Myocyte (in vitro differentiated cells): Measurements from ENCODE around the gene AGL. TPM values are rescaled to one million over a fixed set of nuclear protein-coding genes. Genes with fewer than 3 reads are reported as not detected.
"Not testable (repeated sequence)": the region's sequence is repeated elsewhere in the genome, so short reads cannot be mapped to it uniquely, and the experiment has no call there.

ENCODE experiments used
- DNase-seq: peaks from one replicate; pipeline ENCODE4 v3.0.0-alpha.2; 2012; ENCODE audit warnings: low read depth
- polyA plus RNA-seq: library from polyadenylated mRNA; unstranded; fragments of >200 nt; gene quantifications from one replicate; pipeline ENCODE4 v1.2.1, GENCODE V29; 2012; ENCODE audit warnings: missing spikeins
- total RNA-seq: library from RNA; depleted of rRNA; stranded (reverse); fragments of >200 nt; gene quantifications from 2 replicates; pipeline ENCODE4 v1.2.3, GENCODE V29; 2014

AGL gene
- total RNA-seq, result 30.3 and 82.8 TPM in 2 replicates
- 3.6 TPM for polyA plus RNA-seq

DNA sequence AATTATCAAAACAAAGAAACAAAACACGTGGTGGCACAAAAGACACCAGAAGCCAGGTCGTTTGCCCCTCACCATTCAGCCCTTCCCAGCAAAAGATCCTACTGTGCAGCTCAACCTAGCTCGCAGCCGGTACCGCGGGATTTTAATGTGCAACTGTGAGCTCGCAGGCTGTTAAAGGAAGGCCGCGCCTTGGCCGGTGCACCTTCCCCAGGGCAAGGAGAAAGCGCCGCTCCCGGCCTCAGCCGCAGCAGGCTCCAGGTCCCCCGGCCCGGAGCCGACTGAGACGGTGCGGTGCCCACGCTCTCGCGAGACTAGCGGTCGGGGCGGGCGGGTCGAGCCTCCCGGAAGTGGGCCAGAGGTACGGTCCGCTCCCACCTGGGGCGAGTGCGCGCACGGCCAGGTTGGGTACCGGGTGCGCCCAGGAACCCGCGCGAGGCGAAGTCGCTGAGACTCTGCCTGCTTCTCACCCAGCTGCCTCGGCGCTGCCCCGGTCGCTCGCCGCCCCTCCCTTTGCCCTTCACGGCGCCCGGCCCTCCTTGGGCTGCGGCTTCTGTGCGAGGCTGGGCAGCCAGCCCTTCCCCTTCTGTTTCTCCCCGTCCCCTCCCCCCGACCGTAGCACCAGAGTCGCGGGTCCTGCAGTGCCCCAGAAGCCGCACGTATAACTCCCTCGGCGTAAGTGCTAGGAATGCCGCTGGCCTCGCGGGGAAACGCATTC lies at the start of gene AGL:
TSS of gene AGL (plus strand) at position 618 of the 715 bp plus-strand sequence. CDS start 682 bp downstream, outside the sequence.
- DNase-seq, result peak; percentile 79

DNA sequence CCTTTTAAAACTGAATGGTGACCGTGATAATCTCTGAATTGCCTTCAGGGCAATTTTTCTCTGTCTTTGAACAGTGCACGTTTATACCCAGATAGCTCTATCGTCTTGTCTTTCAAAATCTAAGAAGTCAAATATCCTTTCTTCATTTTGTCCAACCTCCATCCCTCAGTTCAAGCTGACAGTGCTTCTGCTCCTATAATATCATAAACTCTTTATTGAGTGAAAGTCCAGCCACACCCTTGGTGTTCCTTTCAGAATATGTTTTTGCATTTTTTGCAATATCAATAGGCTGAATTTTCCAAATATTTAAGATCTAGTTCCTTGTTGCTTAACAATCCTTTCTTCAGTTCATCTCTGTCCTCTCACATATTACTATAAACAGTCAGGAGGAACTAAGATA lies 48.6 kb upstream of the AGL start:
- no peak for DNase-seq

DNA sequence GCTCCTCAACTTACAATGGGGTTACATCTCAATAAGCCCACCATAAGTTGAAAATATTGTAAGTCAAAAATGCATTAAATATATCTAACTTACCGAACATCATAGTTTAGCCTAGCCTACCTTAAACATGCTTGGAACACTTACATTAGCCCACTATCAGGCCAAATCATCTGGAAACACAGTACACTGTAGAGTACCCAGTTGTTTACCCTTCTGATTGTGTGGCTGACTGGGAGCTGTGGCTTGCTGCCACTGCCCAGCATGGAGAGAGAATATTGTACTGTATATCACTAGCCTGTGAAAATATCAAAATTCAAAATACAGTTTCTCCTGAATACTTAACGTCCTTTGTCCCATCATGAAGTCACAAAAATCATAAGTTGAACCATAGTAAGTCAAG lies 43.3 kb upstream of the AGL start:
- DNase-seq, result no peak

DNA sequence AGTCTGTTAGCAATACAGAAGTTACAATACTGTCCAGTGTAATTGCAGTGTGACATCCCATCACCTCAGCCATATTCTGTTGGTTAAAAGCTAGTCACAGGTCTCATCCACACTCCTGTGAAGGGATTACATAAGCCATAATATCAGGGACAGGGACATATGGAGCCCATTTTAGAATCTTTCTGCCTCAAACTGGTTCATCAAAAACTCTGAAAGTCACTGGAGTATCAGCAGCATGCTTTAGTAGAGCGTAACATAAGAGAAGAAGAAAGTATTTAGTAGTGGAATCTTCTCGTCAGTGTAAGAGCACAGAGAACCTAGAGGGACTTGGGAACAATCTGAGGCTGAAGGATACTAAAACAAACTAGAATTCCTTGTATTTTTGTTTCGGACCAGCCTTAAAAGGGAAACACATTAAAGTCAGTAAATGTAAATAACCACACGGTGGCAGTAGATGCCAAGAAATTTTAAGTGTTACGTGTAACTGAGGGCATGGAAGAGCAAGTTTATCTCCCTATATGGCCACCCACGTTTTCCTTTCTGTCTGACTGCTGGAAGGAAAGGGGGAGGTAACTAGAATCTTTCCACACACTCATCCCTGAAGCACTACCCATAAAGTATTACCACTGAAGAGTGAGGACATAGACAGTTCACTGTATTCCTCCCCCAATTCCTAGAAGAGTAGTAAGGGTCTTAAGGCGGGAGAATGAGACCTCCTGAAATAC lies 41.6 kb upstream of the AGL start:
- DNase-seq, result peak; percentile 87

DNA sequence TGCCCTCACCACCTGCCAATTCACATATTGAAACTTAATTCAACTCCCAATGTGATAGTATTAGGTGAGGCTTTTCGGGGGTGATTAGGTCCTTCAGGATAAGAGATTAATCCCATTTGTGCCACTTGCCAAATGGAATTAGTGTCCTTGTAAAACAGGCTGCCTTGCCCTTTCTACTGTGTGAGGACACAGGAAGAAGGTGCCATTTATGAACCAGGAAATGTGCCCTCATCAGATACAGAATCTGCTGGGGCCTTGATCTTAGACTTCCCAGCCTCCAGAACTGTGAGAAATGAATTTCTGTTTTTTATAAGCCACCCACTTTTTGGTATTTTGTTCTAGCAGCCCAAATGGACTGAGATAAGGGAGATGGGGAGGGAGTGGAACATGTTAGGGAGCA lies 39.1 kb upstream of the AGL start:
- DNase-seq, result no peak

DNA sequence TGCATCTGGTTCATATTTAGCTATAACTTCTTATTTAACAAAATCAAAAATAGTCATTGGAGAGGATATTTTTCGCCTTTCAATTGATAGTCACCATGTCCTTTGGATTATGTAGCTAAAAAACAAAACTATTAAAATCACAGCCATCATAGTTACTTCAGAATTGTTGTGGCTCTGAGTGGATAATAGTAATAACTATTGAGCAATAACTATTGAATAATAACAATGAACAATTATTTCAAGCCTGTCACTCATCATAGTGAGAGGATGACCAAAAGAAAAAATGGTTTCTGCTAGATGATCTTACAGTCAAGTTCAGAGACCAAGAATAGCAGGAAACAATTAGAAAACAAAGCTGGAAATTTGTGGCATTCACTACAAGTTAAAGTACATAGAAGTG lies 38.4 kb upstream of the AGL start:
- DNase-seq, result no peak

DNA sequence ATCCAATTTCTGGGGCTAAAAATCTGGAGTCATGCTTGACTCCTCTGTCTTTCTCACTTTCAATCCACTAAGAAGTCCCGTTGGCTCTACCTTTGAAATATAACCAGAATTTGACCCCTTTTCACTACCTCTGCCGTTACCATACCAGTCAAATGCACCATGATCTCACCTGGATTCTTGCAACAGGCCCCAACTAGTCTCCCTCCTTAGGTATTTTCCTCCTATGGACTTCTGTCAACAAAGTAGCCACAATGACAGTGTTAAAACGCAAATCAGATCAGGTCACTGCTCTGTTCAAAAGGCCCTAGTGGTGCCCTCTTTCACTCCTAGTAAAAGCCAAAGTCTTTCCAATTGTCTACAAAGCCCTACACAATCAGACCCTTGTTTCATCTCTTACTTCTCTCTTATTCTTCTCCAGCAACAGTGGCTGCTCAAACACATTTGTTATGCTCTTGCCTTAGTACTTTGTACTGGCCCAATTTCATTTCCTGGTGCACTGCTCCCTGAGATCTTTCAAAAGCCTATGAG lies 35.7 kb upstream of the AGL start:
- DNase-seq, result no peak

DNA sequence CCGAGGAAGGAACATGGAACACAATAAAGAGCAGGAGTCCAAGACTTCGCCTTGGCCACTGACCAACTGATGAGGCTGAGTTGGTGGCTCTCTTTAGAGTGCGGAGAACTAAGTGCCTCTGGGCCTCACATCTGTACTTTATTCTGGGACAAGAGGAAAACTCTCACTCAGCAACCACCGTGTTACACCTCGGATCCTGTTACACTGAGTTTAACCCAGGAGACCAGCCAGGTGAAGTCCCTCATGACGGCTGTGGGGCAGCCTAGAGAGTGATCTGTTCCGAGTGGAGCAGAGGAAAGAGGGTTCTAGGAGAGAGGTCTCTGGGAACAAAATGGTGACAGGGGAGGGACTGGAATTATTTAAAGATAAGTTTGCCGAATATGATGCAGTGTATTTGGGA lies 33.5 kb upstream of the AGL start:
- DNase-seq, result no peak

DNA sequence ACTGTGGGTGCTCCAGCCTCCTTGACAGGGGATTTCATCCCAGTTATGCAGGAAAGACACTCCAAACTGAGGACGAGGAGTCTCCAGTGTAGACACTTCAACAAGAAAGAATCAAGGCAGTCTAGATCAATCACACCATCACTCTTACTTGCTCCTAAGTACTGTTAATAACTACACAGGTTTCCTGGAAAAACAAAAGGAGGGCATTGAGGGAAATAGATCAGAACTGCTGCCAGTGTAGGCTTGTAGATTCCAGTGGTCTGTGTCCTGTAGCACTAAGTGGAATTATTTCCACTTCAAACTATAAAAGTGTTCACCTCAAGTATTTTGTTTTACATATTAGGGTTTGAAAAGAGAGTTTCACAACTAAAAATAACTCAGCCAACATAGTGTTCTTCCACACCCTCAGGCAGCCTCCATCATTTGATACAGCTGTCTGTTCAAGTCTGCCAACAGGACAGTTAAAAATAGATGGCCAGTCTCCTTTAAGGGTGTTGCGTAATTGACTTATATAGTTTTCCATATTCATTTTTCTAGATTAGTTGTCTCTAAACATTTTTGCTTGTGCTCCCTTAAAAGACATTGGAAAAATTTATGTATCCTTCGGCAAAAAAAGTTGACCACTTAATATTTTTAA lies 32.0 kb upstream of the AGL start:
- DNase-seq, result peak; percentile 87

DNA sequence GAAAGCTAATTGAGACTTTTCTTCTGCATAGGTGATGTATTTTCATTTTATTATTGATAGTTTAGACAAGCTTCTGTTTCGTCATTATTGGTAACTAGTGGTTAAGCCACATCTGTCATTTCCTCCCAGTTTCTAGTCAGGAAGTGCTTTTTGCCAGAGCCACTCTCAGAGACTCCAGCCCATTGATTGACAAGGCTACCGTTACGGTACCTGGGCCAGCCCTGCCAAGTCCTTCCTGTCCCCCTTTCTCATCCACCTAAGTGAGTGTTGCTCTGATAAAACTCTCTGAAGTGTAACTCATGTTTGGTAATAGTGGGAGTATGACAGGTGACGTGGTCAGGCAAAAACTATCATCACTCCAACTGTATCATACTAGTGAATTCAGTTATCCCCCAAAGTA lies 29.6 kb upstream of the AGL start:
- DNase-seq, result no peak

DNA sequence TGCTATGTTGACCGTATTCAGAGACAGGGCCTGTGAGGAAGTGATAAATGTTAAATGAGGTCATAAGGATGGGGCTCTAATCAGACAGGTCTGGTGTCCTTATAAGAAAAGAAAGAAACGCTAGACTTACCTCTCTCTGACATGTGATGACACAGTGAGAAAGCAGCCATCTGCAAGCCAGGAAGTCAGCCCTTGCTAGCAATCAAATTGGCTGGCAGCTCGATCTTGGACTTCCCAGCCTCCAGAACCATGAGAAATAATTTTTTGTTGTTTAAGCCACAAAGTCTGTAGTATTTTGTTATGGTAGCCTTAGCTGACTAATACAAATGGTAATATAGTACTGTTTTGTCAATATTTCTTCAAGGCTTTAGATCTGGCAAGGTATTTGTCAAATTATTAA lies 25.1 kb upstream of the AGL start:
- DNase-seq, result no peak

DNA sequence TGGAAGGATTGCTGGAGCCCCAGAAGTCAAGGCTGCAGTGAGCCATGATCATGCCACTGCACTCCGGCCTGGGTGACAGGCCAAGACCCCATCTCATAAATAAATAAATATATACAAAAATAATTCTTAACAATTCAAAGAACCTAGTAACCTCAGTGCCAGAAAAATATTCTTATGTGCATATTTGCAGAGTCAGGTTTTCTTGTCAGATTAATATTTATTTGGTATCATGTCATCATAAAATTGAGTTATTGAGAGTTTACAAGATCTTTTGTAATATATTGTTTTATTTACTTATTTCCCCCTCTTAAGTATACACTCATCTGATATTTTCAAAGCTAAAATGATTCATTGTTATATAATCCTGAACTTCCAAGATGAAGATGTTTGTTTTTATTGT lies 24.5 kb upstream of the AGL start:
- no peak for DNase-seq

DNA sequence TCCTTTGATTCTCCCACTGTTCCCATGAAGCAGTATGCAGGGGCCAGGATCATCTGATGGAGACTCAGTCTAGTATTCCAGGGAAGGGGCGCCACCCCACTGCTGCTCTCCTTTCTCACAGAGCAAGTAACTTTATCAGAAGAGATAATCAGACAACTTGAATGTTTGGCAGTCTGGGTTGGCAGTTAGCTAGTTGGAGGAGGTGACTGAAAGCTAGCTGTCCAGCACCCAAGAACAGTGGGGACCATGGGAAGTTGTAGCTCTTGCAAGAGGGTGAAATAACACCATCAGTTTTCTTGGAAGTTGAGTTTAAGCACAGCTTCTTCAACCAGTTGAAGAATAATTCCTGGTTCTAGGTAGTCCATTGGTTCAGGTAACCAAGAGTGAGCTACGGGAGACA lies 22.2 kb upstream of the AGL start:
- DNase-seq, result no peak

DNA sequence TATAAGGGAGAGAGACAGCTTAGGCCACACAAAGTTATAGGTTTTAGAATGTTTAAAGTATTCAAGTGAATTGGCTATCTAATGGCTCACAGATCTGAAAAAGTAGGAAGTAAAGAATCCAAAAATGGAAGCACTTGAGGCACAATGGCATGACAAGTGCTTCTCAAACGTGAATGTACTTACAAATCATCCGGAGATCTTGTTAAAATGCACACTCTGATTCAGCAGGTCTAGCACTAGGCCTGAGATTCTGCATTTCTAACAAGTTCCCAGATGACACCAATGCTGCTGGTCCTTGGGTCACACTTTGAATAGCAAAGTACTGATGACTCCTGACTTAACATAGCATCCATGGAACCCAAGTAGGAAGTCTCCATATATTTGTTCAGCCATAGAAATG lies 20.9 kb upstream of the AGL start:
- DNase-seq, result no peak

DNA sequence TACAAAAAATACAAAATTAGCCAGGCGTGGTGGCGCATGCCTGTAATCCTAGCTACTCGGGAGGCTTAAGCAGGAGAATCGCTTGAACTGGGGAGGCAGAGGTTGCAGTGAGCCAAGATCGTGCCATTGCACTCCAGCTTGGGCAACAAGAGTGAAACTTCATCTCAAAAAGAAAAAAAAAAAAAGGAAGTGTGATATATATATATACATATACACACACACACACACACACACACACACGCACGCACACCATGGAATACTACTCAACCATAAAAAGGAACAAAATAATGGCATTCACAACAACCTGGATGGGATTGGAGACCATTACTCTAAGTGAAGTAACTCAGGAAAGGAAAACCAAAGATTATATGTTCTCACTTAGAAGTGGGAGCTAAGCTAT lies 16.2 kb upstream of the AGL start:
- DNase-seq, result not testable (repeated sequence)

DNA sequence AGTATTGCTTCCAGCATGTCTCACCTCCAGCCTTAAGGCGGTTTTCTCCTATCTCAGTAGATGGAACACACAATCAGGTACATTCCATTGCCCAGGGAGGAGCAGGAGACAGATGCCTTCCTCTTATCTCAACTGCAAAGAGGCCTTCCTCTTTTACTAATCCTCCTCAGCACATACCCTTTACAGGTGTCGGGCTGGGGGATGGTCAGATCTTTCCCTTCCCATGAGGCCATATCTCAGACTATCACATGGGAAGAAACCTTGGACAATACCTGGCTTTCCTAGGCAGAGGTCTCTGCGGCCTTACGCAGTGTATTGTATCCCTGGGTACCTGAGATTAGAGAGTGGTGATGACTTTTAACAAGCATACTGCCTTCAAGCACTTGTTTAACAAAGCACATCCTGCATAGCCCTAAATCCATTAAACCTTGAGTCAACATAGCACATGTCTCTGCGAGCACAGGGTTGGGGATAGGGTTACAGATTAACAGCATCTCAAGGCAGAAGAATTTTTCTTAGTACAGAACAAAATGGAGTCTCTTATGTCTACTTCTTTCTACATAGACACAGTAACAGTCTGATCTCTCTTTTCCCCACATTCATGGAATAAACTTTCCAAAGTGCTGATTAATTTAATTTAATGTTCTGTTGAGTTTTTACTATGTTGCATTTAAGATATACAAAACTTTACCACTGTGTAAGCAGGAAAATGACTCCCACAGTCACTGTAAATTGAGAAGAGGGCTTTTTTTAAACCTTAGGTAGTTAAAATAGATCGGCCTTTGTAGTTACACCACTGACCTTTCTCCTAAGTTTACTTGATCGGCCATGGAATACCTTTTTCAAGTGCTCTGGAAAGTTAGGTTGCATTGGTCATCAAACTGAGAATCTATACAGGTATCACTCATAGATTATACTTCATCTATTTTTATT lies 13.7 kb upstream of the AGL start:
- DNase-seq, result not testable (repeated sequence)

DNA sequence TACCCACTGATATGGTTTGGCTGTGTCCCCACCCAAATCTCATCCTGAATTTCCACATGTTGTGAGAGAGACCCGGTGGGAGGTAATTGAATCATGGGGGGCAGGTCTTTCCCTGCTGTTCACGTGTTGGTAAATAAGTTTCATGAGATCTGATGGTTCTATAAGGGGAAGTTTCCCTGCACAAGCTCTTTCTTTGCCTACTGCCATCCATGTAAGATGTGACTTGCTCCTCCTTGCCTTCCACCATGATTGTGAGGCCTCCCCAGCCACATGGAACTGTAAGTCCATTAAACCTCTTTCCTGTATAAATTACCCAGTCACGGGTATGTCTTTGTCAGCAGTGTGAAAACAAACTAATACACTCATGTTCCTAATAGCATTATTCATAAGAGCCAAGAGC lies 9.8 kb upstream of the AGL start:
- DNase-seq, result not testable (repeated sequence)

DNA sequence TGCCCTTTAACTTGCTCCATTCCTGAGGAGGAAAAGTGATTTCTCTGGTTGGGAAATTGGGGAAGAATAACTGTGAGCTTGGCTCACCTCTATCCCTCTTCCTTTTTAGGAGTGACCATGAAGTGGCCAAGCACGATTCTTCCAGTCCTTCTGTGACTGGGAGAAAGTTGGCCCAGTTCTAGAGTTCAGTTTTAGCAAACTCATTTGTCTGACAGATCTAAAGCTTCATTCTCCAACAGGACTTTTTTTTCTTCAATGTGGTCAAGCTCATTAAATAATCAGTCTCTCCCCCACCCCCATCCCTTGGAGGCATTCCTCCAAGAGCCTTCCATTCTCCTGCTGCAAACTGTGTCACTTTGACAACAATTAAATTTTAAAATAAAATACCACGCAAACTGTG lies 6.4 kb upstream of the AGL start:
- DNase-seq, result no peak

DNA sequence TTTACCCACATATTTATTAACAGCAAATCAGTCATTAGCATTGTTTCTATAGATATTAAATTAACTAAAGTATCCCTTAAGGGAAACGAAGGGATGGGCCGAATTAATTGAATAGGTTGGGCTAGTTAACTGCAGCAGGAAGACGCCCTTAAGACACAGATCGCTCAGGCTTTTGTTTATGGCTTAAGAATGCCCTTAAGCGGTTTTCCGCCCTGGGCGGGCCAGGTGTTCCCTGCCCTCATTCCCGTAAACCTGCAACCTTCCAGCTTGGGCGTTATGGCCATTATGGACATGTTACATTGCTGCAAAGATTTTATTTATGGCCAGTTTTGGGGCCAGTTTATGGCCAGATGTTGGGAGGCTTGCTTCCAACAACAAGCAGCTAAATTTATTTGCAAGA lies 5.0 kb upstream of the AGL start:
- DNase-seq, result not testable (repeated sequence)

DNA sequence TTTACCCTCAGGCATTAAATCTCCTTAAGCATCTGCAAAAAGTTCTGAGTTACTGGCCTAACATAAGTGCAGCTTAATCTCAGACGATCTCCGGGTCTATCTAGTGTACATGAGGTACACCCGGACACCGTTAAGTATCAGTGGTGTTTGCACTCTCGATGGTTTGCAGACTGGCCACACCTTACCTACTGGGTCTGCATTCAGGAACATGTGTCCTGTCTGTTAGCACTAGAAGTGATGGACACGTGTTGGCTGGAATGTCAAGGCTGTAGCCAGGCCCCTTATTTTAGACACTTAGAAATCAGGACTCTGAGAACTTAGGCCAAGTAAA lies 783 bp upstream of the AGL start:
- no peak for DNase-seq
